ENCODE data around the gene CELA2B.
"Not testable (repeated sequence)": the region's sequence is repeated elsewhere in the genome, so short reads cannot be mapped to it uniquely, and the experiment has no call there.

CELA2B gene

DNA sequence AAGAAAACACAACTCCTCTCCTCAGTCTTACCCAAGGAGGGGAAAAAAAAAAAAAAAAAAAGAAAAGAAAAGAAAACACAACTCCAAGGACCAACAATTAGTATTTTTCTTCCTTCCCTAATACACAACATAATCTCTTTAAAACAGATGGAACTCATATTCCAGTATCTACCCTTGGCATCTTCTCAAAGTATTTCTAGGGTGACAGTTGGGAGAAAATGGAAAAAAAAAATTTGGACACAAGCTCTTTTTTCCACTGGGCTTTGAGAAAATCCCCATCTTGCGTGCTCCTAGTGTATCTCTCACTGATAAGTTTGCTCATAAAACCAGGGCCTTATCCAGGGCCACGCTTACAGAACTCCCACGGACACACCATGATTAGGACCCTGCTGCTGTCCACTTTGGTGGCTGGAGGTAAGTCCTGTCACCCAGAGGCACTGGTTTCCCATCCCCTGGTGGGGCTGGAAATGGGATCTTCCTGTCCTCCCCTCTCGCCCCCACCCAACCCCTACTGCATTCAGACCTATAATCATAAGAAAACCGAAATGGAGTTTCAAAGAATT is at the start of gene CELA2B:
Gene CELA2B, plus strand, starts transcription at position 353 of the 563 bp plus-strand sequence. Its CDS starts 22 bp downstream, at position 375.
- no peak for DNase-seq

DNA sequence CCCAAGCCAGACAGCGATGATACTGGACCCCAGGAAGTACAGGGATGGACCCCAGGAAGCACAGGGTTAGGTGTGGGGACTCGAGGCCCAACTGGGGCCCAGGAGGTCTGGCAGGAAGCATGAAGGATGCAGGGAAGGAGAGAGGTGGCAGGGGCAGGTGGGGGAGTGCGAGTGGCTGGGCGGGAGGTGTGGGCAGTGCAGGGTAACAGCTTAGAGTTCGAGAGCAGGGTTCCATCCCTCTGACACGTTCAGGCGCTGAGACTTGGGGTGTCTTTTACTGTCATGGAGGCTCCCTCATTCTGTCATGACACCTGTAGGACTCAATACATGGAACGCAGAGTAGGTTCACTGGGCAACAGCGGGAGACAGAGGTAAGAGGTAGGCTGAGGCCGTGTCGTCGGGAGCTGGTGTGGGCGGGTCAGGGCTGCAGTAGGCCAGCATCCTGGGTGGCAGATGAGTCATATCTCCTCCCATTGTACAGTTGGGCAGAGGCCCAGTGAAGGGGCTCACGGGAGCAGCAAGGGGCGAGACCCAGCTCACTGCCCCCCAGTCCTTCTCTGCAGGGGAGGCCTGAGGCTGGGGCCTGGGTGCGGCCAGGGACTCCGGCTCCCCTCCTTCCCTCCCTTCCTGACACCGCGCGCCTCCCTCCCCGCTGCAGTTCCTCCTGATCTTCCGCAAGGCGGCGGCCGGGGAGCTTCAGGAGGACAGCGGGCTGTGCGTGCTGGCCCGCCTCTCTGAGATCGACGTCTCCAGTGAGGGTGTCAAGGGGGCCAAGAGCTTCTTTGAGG is 49.2 kb upstream of the CELA2B start:
- DNase-seq: peak; percentile 51

DNA sequence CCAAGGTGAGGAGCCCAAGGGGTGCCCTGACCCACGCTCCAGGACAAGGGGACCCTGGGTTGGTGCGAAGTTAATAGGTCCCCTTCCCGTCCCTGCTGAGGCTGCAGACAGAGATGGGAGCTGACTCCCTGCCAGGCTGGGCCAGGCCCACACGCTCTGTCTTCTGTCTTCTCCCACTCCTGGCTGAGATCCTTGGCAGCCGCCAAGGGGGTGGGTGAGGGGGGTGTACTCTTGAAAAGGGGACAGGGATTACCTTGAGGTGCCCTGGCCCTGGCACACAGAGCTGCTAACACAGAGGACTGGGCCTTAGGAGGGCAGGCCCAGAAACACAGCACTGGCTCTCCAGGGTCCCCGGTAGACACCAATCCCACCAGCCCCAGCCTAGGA is 48.6 kb upstream of the CELA2B start:
- DNase-seq: no peak

DNA sequence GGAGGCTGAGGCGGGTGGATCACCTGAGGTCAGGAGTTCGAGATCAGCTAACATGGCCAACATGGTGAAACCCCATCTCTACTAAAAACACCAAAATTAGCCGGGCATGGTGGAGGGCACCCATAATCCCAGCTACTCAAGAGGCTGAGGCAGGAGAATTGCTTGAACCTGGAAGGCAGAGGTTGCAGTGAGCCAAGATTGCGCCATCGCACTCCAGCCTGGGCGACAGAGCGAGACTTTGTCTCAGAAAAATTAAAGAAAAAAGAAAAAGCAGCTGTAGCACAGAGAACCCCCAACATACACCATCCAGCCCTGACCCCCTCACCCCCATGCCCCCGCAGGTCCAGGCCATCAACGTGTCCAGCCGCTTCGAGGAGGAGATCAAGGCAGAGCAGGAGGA is 47.7 kb upstream of the CELA2B start:
- DNase-seq: not testable (repeated sequence)

DNA sequence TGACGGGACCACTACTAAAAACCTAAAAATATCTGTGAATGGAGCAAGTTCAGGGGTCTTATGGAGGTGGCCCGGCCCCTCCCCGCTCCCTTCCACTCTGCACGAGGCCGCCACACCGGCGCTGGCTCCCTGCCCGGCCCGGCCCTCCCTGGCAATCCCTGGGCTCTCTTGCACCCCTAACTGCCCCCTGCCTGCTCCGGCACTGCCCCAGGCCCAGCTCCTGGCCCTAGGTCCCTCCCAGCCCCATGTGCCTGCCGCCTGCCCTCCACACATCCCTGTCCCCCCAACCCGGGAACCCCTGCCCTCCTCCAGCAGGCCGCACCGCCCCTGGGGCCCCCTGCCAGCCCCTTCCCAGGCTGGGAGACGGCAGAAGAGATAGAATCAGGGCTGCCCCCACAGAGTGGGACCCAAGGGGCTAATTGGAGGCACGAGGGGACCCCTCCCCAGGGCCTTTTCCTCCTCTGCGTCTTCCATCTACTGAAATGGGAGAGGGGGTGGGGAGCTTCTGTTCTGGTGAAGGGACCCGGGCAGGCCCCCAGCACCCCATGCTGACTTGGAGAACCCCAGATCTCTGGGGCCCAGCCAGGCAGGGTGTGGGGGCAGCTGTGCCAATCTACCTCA is 47.0 kb upstream of the CELA2B start:
- no peak for DNase-seq

DNA sequence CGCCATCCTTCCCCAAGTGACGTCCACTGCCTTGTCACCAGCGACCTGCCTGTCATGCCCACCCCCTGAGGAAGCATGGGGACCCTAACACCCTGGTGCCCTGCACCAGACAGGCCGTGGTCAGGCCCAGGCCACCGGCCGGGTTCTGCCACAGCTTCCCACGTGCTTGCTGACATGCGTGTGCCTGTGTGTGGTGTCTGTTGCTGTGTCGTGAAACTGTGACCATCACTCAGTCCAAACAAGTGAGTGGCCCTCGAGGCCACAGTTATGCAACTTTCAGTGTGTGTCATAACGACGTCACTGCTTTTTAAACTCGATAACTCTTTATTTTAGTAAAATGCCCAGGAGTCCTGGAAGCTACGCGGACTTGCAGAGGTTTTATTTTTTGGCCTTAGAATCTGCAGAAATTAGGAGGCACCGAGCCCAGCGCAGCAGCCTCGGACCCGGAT is 46.2 kb upstream of the CELA2B start:
- peak; percentile 59 for DNase-seq

DNA sequence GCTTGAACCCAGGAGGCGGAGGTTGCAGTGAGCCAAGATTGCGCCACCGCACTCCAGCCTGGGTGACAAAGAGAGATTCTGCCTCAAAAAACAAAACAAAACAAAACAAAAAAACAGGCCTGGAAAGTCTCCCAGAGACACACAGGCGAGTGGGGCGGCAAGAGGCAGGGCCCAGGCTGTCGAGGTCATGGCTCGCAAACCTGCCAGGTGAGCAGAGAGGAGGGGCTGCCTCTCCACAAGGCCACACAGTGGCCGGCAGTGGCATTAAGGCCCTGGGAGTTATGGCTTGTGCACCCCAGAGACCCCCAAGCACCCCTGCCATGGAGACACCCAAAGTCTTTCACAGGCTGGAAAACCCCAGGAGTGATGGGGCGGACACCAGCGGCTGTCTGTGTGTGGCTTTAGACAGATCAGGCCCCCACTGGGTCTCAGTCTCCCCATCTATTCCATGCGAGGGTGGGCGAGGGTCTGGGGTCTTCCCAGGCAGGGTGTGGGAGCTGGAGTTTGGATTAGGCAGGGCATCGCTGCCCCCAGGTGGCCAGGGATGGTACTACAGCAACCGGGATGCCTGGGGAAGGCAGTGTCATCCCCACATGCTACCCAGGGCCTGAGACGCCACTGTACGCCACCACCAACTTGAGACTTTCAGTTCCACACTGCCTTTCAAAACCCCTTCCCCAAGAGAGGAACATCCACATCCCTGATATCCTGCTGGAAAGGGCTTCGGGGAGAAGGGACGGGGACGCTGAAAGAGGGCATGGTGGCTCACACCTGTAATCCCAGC is 44.9 kb upstream of the CELA2B start:
- DNase-seq: peak; percentile 48

DNA sequence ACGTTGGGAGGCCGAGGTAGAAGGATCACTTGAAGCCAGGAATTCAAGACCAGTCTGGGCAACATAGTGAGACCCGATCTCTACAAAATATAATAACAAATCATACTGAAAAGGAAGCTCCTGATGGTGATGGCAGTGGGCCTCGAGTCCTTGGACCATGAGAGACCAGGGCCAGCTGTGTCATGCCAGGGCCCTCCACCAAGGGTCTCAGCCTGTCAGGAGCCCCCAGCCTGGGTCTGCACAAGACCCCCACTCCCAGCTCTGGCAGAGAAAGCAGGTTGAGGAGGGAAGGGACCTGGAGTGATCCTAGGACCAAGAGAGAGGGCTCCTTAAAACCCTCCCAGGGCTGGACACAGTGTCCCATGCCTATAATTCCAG is 44.3 kb upstream of the CELA2B start:
- no peak for DNase-seq

DNA sequence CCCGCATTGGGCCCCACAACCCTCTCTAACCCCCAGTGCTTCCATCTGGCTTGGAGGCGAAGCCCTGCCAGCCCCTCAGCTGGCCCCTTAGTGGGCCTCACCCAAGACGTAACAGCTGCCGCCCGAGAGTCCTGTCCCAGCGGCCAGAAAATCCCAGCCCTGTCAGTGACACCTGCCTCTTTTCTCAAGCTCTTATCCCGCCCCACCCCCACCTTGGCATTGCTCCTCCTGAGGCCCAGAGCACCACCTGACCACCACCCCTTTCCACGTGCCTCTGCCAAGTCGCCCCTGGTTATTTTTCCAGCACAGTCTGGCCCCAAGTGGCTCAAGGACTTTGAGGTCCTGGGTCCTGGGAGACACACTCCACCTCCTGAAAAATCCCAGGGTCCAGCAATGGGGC is 43.6 kb upstream of the CELA2B start:
- no peak for DNase-seq

DNA sequence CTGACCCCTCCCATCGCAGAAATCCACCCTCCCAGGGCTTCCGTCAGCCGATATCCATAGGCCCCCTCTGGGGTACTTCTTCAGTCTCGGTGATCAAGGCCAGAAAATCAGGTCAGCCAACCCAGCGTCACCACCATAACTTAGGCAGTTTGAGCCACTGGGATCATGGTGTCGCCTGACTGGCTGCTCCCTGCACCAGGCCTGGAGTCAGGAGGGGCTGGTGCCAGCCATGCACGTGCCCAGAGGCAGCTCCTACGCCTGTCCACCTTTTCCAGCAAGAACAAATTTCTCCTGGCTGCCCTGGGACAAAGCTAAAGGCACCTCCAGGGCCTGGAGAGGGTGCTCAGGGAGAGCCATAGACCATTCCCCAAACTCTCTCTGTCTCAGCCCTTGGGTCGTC is 42.4 kb upstream of the CELA2B start:
- DNase-seq: no peak

DNA sequence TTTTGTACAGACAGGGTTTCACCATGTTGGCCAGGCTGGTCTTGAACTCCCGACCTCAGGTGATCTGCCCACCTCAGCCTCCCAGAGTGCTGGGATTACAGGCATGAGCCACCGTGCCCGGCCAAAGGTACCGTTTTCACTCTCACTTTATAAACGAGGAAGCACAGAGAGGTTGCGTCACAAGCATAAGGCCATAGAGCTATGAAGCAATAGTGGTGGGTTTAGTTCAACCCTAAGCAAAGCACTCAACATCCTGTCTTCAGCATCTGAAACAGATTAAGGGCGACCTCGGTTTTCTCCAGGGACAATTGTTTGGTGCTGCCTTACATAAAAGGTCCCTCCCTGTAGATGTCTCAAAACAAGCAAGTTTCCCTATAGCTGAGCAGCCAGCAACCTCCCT is 41.2 kb upstream of the CELA2B start:
- peak; percentile 30 for DNase-seq

DNA sequence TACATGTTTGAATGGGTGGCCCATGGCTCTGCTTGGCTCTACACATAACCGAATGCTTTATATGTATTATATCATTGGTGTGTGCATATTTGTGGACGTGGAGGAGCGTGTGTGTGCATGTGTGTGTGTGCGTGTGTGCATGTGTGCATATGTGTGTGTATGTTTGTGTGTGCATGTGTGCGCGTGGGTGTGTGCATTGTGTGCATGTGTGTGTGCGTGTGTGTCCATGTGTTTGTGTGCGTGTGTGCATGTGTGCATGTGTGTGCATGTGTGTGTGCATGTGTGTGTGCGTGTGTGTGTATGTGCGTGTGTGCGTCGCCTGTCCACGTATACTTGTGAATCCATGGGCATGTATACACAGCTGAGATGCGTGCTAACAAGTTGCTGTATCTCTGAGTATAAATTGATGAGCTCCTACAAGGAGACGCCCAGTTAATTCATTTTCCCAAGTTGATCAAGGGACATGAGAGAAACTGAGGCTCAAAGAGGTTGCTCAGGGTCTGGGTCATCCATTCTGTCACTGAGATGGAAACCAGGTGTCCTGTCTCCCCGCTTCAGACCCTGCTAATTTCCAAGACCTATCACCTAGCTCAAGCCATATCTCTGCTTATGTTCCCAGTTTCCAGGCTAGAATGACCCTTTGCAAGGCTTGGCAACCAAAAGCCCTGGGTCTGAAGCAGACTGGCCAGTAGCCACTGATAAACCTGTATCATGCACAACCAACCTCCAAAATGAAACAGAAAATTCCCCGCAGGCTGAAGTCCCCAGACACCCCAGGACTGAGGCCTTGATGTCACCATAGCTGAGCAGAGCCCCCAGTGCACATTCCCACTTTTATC is 40.4 kb upstream of the CELA2B start:
- no peak for DNase-seq

DNA sequence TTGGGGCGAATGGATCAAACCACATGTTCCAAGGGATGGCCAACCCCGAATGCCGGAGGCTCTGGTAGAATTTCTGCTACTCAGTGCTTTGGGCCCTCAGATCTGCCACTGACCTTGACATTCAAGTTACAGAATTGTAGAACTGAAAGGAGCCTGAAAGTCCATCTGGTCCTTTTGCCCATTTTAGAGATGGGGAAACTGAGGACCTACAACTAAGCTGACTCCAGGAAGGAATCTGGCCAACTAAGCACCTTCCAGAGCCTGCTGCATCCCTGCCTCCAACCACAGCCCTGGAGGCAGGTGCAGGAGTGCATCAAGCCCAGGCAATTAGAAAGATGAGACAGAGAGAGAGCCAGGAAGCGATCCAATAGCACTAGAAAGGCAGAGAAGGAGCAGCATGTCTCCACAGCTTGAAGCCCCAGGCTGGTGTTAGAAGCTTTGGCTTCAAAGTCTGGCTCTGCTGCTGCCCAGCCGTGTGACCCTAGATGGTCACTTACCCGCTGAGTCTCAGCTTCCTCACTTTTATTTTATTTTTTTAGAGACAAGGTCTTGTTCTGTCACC is 38.9 kb upstream of the CELA2B start:
- DNase-seq: no peak

DNA sequence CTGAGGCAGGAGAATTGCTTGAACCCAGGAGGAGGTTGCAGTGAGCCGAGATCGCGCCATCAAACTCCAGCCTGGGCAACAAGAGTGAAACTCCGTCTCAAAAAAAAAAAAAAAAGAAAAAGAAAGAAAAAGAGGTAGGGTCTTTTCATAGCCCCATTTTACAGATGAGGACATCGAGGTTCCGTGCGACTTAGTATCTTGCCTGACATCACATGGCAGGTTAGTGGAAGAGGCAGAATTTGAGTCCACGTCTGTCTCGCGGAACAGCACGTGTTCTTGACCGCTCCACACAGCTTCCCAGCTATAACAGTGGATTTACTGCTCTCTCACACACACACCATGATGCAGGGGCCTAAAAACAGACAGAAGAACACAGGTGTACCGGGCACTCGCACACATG is 36.6 kb upstream of the CELA2B start:
- DNase-seq: no peak

DNA sequence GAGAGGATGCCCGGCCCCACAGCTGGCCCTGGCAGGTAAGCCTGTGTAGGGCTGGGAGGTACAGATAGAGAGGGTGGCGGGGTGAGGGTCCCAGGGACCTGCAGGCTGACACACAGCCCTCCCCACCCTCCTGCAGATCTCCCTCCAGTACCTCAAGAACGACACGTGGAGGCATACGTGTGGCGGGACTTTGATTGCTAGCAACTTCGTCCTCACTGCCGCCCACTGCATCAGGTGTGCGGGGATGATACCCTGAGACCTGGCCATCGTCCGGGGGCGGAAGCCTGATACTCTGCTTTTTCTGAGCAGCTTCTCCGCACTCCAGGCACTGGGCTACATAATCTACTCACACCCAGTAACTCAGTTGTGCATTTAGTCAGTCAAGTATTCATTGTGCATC is 35.5 kb upstream of the CELA2B start:
- DNase-seq: no peak

DNA sequence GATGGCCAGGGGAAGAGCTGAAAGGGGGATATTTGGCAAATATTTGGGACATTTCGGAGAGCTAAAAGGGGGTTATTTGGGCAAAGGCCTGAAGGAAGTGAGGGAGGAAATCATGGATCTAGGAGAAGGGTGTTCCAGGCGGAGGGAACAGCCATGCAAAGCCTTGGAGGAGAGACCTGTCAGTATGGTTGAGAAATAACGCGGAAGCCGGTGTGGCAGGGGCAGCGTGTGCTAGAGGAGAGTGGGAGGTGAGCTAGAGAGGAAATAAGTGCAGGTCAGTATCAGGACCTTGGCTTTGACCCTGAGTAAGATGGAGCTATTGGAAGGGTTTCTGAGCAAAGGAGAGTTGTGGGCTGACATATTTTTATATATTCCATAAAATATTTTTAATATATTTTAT is 34.7 kb upstream of the CELA2B start:
- no peak for DNase-seq

DNA sequence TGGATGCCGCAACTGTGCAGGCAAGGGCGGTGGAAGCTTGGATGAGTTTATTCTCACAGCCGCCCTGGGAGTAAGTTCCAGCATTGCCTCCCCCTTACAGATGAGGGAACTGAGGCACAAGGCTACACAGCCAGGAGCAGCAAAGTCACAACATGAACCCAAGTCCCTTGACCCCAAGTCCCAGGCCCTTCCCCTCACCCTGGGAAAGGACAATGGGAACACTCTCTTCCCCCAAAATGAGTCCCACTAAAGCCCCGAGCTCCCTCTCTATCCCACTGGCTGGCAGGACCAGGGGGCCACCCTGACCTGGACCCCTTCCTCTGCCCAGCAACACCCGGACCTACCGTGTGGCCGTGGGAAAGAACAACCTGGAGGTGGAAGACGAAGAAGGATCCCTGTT is 33.8 kb upstream of the CELA2B start:
- DNase-seq: no peak

DNA sequence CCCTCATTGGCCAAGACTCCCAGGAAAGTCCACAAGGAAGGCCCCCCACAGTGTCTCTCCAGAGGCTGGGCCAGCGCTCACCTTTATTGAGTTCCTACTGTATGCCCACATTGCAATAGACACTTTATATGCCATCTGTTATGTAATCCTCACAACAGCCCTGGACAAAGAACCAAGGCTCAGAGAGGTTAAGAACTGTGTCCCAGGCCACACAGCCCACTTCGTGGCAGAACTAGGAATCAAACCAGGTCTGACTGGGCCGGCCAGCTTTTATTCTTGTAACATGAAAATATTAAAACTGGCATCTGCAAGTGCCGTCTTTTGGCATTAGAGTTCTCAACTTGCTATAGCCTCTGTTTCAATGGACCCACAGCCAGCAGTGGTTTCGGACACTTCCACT is 33.1 kb upstream of the CELA2B start:
- no peak for DNase-seq

DNA sequence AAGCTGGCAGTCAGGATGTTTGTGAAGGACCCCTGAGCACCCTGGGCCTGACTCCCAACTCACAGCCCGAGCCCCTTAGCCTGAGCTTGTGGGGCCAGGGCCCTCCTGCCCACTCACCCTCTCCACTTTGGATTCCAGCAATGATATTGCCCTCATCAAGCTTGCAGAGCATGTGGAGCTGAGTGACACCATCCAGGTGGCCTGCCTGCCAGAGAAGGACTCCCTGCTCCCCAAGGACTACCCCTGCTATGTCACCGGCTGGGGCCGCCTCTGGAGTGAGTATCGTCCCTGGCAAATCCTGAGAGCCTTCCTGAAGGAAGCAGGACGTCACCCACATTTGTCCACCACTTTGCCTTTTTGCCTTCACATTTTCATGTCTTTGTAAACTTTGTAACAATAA is 32.6 kb upstream of the CELA2B start:
- DNase-seq: no peak

DNA sequence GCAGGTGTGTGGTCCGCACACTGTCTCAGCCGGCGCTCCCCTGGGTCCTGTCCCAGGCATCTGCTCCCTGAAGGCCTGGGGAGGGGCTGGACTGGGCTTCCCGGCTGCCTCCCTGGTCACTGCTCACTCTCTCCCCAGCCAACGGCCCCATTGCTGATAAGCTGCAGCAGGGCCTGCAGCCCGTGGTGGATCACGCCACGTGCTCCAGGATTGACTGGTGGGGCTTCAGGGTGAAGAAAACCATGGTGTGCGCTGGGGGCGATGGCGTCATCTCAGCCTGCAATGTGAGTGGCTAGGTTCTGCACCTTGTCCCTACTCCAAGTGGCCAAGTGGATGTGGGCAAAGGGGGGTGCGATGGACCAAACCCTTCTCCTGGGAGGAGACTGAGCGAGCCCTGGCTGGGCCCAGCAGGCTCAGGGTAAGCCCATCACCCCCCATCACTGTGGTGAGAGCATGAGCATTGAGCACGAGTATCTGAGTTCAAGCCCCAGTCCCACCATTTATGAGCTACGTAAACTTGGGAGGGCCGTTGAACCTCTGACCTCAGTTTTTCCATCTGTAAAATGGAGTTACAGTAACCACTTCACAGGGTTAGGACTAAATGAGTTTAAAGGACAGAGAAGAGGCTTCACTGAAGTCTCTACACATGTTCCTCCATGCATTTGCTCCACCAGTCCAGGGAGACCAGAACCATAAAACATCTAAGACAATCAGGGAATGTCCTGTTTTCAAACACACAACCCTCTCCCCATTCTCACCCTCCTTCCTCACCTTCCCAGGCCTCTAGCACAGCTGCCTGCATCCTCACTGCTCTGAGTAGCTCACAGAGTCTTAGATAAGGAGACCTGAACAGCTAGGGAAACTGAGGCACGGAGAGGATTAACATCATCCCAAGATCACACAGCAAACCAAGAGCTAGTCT is 31.2 kb upstream of the CELA2B start:
- no peak for DNase-seq
